Measurements from ENCODE around the gene HDDC2. TPM values are rescaled to one million over a fixed set of nuclear protein-coding genes. Genes with fewer than 3 reads are reported as not detected.

HDDC2 gene
- total and polyA plus RNA-seq, 9 of the 15 experiments (the other 6 are each of a cell fraction or from before 2014, with no cell fraction given), result 194 to 632 (median 294) TPM

DNA sequence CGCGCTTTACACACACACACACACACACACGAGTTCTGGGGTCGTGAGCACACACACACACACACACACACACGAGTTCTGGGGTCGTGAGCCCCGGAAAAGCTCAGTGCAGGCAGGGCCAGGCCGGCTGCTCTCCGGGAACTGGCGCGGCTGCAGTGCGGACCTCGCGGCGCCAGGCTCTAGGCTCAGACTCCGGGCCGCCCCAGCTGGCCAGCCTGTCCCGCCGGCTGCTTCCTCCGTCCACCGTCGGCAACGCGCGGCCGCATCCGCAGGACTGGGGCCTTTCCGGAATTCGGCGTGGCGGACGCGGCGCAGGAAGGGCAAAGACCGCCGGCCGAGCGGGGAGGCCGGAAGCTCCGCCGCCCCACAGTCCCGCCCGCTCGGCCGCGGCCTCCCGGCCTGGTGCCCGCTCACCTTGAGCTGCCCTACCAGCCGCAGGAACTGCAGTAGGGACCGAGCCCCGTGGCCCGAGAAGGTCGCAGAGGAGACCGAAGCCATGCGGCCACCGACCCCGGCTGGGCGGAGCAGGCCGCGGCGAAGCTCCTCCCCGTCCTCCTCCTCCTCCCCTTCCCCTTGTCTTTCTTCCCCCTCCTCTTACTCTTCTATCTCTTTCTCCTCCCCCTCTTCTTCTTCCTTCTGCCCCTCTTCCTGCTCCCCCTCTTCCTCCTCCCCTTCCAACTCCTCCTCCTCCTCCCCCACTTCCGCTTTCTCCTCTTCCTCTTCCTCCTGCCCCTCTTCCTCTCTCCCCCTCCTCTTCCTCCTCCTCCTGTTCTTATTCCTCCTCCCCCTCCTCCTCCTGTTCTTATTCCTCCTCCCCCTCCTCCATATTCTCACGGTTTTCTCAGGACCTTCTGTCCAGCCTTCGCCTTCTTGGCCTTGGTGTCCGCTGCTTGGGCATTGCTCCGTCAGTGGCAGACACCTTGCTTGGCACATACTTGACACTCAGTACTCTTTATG is at the start of gene HDDC2 (continued):
- TF ChIP-seq SPI1 (IDR thresholded peaks at IDR 0.05; ENCODE audit: borderline replicate concordance, low read depth, low read length), result peak; percentile 96
- no peak for TF ChIP-seq MAFK (IDR thresholded peaks at IDR 0.05; ENCODE audit: low read length)
- TF ChIP-seq ZNF778 (CRISPR knock-in tag; IDR thresholded peaks at IDR 0.05), result no peak
- TF ChIP-seq, protein P1, sequence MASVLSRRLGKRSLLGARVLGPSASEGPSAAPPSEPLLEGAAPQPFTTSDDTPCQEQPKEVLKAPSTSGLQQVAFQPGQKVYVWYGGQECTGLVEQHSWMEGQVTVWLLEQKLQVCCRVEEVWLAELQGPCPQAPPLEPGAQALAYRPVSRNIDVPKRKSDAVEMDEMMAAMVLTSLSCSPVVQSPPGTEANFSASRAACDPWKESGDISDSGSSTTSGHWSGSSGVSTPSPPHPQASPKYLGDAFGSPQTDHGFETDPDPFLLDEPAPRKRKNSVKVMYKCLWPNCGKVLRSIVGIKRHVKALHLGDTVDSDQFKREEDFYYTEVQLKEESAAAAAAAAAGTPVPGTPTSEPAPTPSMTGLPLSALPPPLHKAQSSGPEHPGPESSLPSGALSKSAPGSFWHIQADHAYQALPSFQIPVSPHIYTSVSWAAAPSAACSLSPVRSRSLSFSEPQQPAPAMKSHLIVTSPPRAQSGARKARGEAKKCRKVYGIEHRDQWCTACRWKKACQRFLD (CRISPR knock-in tag; IDR thresholded peaks at IDR 0.05), result peak; percentile 84; the same call in 1 of the 2 replicates
- peak; percentile 77 to 84; a peak in 3 of 4 replicates for TF ChIP-seq MAZ (CRISPR knock-in tag; conservative IDR thresholded peaks at IDR 0.05 in 1 of 2, IDR thresholded peaks at IDR 0.05 in 1 of 2)
- no peak for TF ChIP-seq ZNF354B (CRISPR knock-in tag; IDR thresholded peaks at IDR 0.05)
- no peak for TF ChIP-seq ZNF146 (CRISPR knock-in tag; IDR thresholded peaks at IDR 0.05; ENCODE audit: unreplicated experiment)
- peak; percentile 99 for TF ChIP-seq LARP7 (IDR thresholded peaks at IDR 0.05)
- peak; percentile 96 for TF ChIP-seq HLTF (IDR thresholded peaks at IDR 0.05)
- TF ChIP-seq PHTF2 (CRISPR knock-in tag; IDR thresholded peaks at IDR 0.05), result no peak
- TF ChIP-seq ZZZ3 (IDR thresholded peaks at IDR 0.05), result no peak
- no peak for TF ChIP-seq ZNF212 (CRISPR knock-in tag; IDR thresholded peaks at IDR 0.05)
- TF ChIP-seq CC2D1A (IDR thresholded peaks at IDR 0.05), result peak; percentile 91
- TF ChIP-seq FOXP1 (CRISPR knock-in tag; IDR thresholded peaks at IDR 0.05), result peak; percentile 87; the same call in 1 of the 2 replicates
- TF ChIP-seq, protein P2, sequence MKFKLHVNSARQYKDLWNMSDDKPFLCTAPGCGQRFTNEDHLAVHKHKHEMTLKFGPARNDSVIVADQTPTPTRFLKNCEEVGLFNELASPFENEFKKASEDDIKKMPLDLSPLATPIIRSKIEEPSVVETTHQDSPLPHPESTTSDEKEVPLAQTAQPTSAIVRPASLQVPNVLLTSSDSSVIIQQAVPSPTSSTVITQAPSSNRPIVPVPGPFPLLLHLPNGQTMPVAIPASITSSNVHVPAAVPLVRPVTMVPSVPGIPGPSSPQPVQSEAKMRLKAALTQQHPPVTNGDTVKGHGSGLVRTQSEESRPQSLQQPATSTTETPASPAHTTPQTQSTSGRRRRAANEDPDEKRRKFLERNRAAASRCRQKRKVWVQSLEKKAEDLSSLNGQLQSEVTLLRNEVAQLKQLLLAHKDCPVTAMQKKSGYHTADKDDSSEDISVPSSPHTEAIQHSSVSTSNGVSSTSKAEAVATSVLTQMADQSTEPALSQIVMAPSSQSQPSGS (CRISPR knock-in tag; IDR thresholded peaks at IDR 0.05), result no peak
- TF ChIP-seq, protein P3, sequence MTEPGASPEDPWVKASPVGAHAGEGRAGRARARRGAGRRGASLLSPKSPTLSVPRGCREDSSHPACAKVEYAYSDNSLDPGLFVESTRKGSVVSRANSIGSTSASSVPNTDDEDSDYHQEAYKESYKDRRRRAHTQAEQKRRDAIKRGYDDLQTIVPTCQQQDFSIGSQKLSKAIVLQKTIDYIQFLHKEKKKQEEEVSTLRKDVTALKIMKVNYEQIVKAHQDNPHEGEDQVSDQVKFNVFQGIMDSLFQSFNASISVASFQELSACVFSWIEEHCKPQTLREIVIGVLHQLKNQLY (CRISPR knock-in tag; conservative IDR thresholded peaks at IDR 0.05), result no peak
- TF ChIP-seq, protein P4, sequence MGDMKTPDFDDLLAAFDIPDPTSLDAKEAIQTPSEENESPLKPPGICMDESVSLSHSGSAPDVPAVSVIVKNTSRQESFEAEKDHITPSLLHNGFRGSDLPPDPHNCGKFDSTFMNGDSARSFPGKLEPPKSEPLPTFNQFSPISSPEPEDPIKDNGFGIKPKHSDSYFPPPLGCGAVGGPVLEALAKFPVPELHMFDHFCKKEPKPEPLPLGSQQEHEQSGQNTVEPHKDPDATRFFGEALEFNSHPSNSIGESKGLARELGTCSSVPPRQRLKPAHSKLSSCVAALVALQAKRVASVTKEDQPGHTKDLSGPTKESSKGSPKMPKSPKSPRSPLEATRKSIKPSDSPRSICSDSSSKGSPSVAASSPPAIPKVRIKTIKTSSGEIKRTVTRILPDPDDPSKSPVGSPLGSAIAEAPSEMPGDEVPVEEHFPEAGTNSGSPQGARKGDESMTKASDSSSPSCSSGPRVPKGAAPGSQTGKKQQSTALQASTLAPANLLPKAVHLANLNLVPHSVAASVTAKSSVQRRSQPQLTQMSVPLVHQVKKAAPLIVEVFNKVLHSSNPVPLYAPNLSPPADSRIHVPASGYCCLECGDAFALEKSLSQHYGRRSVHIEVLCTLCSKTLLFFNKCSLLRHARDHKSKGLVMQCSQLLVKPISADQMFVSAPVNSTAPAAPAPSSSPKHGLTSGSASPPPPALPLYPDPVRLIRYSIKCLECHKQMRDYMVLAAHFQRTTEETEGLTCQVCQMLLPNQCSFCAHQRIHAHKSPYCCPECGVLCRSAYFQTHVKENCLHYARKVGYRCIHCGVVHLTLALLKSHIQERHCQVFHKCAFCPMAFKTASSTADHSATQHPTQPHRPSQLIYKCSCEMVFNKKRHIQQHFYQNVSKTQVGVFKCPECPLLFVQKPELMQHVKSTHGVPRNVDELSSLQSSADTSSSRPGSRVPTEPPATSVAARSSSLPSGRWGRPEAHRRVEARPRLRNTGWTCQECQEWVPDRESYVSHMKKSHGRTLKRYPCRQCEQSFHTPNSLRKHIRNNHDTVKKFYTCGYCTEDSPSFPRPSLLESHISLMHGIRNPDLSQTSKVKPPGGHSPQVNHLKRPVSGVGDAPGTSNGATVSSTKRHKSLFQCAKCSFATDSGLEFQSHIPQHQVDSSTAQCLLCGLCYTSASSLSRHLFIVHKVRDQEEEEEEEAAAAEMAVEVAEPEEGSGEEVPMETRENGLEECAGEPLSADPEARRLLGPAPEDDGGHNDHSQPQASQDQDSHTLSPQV (IDR thresholded peaks at IDR 0.05), result peak; percentile 25; the same call in 1 of the 2 replicates
- TF ChIP-seq CHCHD3 (CRISPR knock-in tag; IDR thresholded peaks at IDR 0.05), result no peak
- TF ChIP-seq MCM2 (IDR thresholded peaks at IDR 0.05; ENCODE audit: low read depth), result peak; percentile 83
- peak; percentile 23; the same call in 1 of the 2 replicates for TF ChIP-seq SMARCC2 (IDR thresholded peaks at IDR 0.05; ENCODE audit: low read depth)
